A673 (cell line): Measurements from ENCODE around the gene STAB1.

Experiments used
- CTCF ChIP-seq: fragments of 300-800, 200-600 bp; sonication (generic); conservative IDR thresholded peaks from 2 replicates; pipeline ENCODE4 v1.5.1; 2017; ENCODE audit warnings: low read depth, mild to moderate bottlenecking, antibody characterized with exemption, low read length, moderate library complexity, mixed read lengths
- EZH2 ChIP-seq: fragments of 200-600 bp; sonication (generic); IDR thresholded peaks from 2 replicates; pipeline ENCODE4 v1.6.1; 2017; ENCODE audit warnings: borderline replicate concordance, low read depth, mild to moderate bottlenecking, mixed read lengths, antibody characterized with exemption, low read length; ENCODE audit not compliant: poor library complexity, severe bottlenecking

- no peak for TF ChIP-seq CTCF
- no peak for TF ChIP-seq EZH2
These were observed 37.9 kb downstream of the STAB1 start for GRCh38 chr3:52532838-52533622.
